H1 (cell line): ENCODE measurements around the gene TGFB2. TPM values are rescaled to one million over a fixed set of nuclear protein-coding genes. Genes with fewer than 3 reads are reported as not detected.

Source experiments
- CTCF ChIA-PET: fragments of 300-600 bp; sonication (Branson Sonifier 250); formaldehyde crosslinking; loops from one replicate; lab custom pipeline; 2021; ENCODE audit not compliant: partially characterized antibody; lab: Charles Lee
- POLR2A ChIA-PET: fragments of 300-600 bp; sonication (Branson Sonifier 250); formaldehyde crosslinking; loops from one replicate; lab custom pipeline; 2021; ENCODE audit warnings: inconsistent platforms; ENCODE audit not compliant: partially characterized antibody; lab: Charles Lee
- DNase-seq, 2 experiments: peaks; one replicate each; pipeline versions ENCODE4 v3.0.0 to v3.0.0-alpha.2; 2010 to 2022; ENCODE audit warnings: low spot score in 2 of 2, low read depth in 1 of 2, mixed read lengths in 1 of 2
- FAIRE-seq: peaks from 2 replicates; lab custom pipeline; 2011; peaks lifted over from hg19 to GRCh38; lab: Jason Lieb, UNC
- H2AFZ ChIP-seq: 2 replicates; pipeline ENCODE4 v1.8.1; 2012; ENCODE audit warnings: low read length, inconsistent platforms
- H2AK5ac ChIP-seq: 2 replicates; pipeline ENCODE4 v1.6.1; 2013; ENCODE audit warnings: low read depth, low read length
- H2BK120ac ChIP-seq: replicated peaks from 2 replicates; pipeline ENCODE3; 2013; ENCODE audit warnings: low read depth, low read length, inconsistent platforms
- H2BK12ac ChIP-seq: 2 replicates; pipeline ENCODE4 v1.6.1; 2013; ENCODE audit warnings: low read depth, low read length
- H2BK15ac ChIP-seq: 2 replicates; pipeline ENCODE4 v1.6.1; 2013; ENCODE audit warnings: low read length
- H2BK20ac ChIP-seq: 2 replicates; pipeline ENCODE4 v1.6.1; 2013; ENCODE audit warnings: low read length
- H2BK5ac ChIP-seq: 2 replicates; pipeline ENCODE4 v1.6.1; 2013; ENCODE audit warnings: low read depth, low read length
- H3K14ac ChIP-seq: 2 replicates; pipeline ENCODE4 v1.6.1; 2013; ENCODE audit warnings: inconsistent platforms; ENCODE audit not compliant: insufficient read length
- H3K18ac ChIP-seq: 2 replicates; pipeline ENCODE4 v1.6.1; 2013; ENCODE audit warnings: low read length; ENCODE audit errors: extremely low read depth
- H3K23ac ChIP-seq: 2 replicates; pipeline ENCODE4 v1.6.1; 2013; ENCODE audit warnings: inconsistent platforms; ENCODE audit not compliant: insufficient read length
- H3K23me2 ChIP-seq: 2 replicates; pipeline ENCODE4 v1.6.1; 2013; ENCODE audit warnings: low read depth, low read length
- H3K27ac ChIP-seq: 2 replicates; pipeline ENCODE4 v1.6.1; 2011; ENCODE audit warnings: low read depth, low read length, inconsistent platforms
- H3K27me3 ChIP-seq, 4 experiments: replicated peaks in 1 of 4; 1 replicate in 1 of 4; 2 replicates in 3 of 4; pipeline versions ENCODE4 v1.6.1 to v1.8.1; 2011 to 2013; ENCODE audit warnings: low read length in 3 of 4, mild to moderate bottlenecking in 3 of 4, inconsistent platforms in 2 of 4, mixed read lengths in 2 of 4, moderate library complexity in 1 of 4; ENCODE audit not compliant: control insufficient read depth in 3 of 4, insufficient read depth in 3 of 4; ENCODE audit errors: extremely low read depth in 1 of 4
- H3K36me3 ChIP-seq, 4 experiments: 2 replicates each; pipeline versions ENCODE4 v1.6.1 to v1.8.1; 2011 to 2013; ENCODE audit warnings: mild to moderate bottlenecking in 4 of 4, low read length in 3 of 4, moderate library complexity in 2 of 4, control low read depth in 1 of 4, inconsistent platforms in 1 of 4; ENCODE audit not compliant: insufficient read depth in 4 of 4, control insufficient read depth in 2 of 4
- H3K4ac ChIP-seq: replicated peaks from 2 replicates; pipeline ENCODE3; 2013; ENCODE audit warnings: low read length, low read depth, mixed read lengths, inconsistent platforms; ENCODE audit not compliant: insufficient read length
- H3K4me1 ChIP-seq, 4 experiments: replicated peaks in 1 of 4; 1 replicate in 1 of 4; 2 replicates in 3 of 4; pipeline versions ENCODE4 v1.6.1 to v1.8.1; 2011 to 2013; ENCODE audit warnings: low read length in 3 of 4, inconsistent platforms in 2 of 4, mixed read lengths in 1 of 4; ENCODE audit not compliant: insufficient read depth in 4 of 4, control insufficient read depth in 3 of 4
- H3K4me2 ChIP-seq, 2 experiments: 2 replicates each; pipeline versions ENCODE4 v1.6.1 to v1.8.1; 2011 to 2013; ENCODE audit warnings: low read depth in 2 of 2, low read length in 2 of 2, control low read depth in 1 of 2, inconsistent platforms in 1 of 2, mild to moderate bottlenecking in 1 of 2; ENCODE audit not compliant: insufficient read depth in 1 of 2
- H3K4me3 ChIP-seq, 4 experiments: fragments of 200-600, 300-600 bp in 1 of 4; sonication (generic), shearing (Covaris generic), sonication (Bioruptor Twin) in 1 of 4; 2 replicates each; pipeline versions ENCODE4 v1.5.1 to v1.8.1; 2011 to 2016; ENCODE audit warnings: low read length in 4 of 4, low read depth in 3 of 4, control low read depth in 2 of 4, inconsistent platforms in 2 of 4, mild to moderate bottlenecking in 2 of 4, mixed read lengths in 1 of 4, moderate library complexity in 1 of 4; ENCODE audit not compliant: insufficient read depth in 2 of 4; ENCODE audit errors: extremely low read depth in 1 of 4
- H3K56ac ChIP-seq: replicated peaks from 2 replicates; pipeline ENCODE3; 2013; ENCODE audit warnings: low read depth, mild to moderate bottlenecking, mixed read lengths, low read length, inconsistent platforms; ENCODE audit not compliant: insufficient read length
- H3K79me1 ChIP-seq: 2 replicates; pipeline ENCODE4 v1.6.1; 2013; ENCODE audit warnings: low read depth, low read length, control low read depth
- H3K79me2 ChIP-seq, 2 experiments: 2 replicates each; pipeline versions ENCODE4 v1.6.1 to v1.8.1; 2012 to 2013; ENCODE audit warnings: low read length in 2 of 2, mild to moderate bottlenecking in 2 of 2, inconsistent platforms in 1 of 2; ENCODE audit not compliant: insufficient read depth in 2 of 2, control insufficient read depth in 1 of 2
- H3K9ac ChIP-seq, 4 experiments: replicated peaks in 1 of 4; 1 replicate in 1 of 4; 2 replicates in 3 of 4; pipeline versions ENCODE4 v1.6.1 to v1.8.1; 2011 to 2013; ENCODE audit warnings: low read depth in 3 of 4, low read length in 3 of 4, control low read depth in 2 of 4, mild to moderate bottlenecking in 2 of 4, moderate library complexity in 2 of 4, inconsistent platforms in 1 of 4; ENCODE audit errors: extremely low read depth in 1 of 4
- H3K9me3 ChIP-seq, 2 experiments: 2 replicates each; pipeline versions ENCODE4 v1.6.1 to v1.8.1; 2012 to 2013; ENCODE audit warnings: mild to moderate bottlenecking in 2 of 2, moderate library complexity in 2 of 2, control low read depth in 1 of 2, inconsistent platforms in 1 of 2, low read depth in 1 of 2, low read length in 1 of 2, mixed read lengths in 1 of 2; ENCODE audit not compliant: insufficient read depth in 2 of 2
- H4K20me1 ChIP-seq, 2 experiments: replicated peaks in 1 of 2; 2 replicates each; pipeline versions ENCODE3 to v1.8.1; 2011 to 2013; ENCODE audit warnings: inconsistent platforms in 2 of 2, low read length in 2 of 2, mild to moderate bottlenecking in 1 of 2; ENCODE audit not compliant: insufficient read depth in 2 of 2, control insufficient read depth in 1 of 2
- H4K5ac ChIP-seq: 2 replicates; pipeline ENCODE4 v1.6.1; 2013; ENCODE audit warnings: low read length, low read depth, mixed read lengths, inconsistent platforms; ENCODE audit not compliant: insufficient read length
- H4K8ac ChIP-seq: 2 replicates; pipeline ENCODE4 v1.8.0; 2013; ENCODE audit warnings: mild to moderate bottlenecking, moderate library complexity, low read length, inconsistent platforms; ENCODE audit not compliant: insufficient read depth; ENCODE audit errors: extremely low read depth
- H4K91ac ChIP-seq: replicated peaks from 2 replicates; pipeline ENCODE3; 2013; ENCODE audit warnings: low read length, mixed read lengths, inconsistent platforms; ENCODE audit not compliant: insufficient read length
- CBX5 ChIP-seq: fragments of 300-800, 300-1000 bp; sonication (generic); IDR thresholded peaks from 2 replicates; pipeline ENCODE4 v1.7.1; 2016; ENCODE audit warnings: antibody characterized with exemption, low read length, low read depth
- CHD1 ChIP-seq: IDR thresholded peaks from 2 replicates; pipeline ENCODE4 v1.6.1; 2012; ENCODE audit warnings: low read depth, low read length, improper control_type of control experiment
- KDM4A ChIP-seq: IDR thresholded peaks from one replicate; pipeline ENCODE4 v1.7.1; 2012; ENCODE audit warnings: low read depth, mild to moderate bottlenecking, moderate library complexity, low read length, inconsistent platforms; ENCODE audit not compliant: severe bottlenecking
- RNF2 ChIP-seq: fragments of 200-900, 300-1000 bp; sonication (generic); IDR thresholded peaks from 2 replicates; pipeline ENCODE4 v1.7.1; 2016; ENCODE audit warnings: borderline replicate concordance, low read depth, mild to moderate bottlenecking, antibody characterized with exemption, low read length; ENCODE audit not compliant: poor library complexity, severe bottlenecking; ENCODE audit errors: missing control alignments
- TBP ChIP-seq: IDR thresholded peaks from 2 replicates; pipeline ENCODE4 v1.6.1; 2011; ENCODE audit warnings: low read depth, low read length, improper control_type of control experiment
- YY1 ChIP-seq: IDR thresholded peaks from 2 replicates; pipeline ENCODE4 v1.6.1; 2011; ENCODE audit warnings: low read depth, mild to moderate bottlenecking, low read length
- WGBS, 2 experiments: shearing (Covaris generic) in 1 of 2; methylation state at CpG; one replicate each; pipeline versions ENCODE4 v1.1.6 to v1.1.7; 2013 to 2015; ENCODE audit warnings: low lambda C conversion rate in 2 of 2, mixed read lengths in 2 of 2, inconsistent platforms in 1 of 2, low coverage in 1 of 2, missing lambda C conversion rate in 1 of 2; ENCODE audit not compliant: insufficient replicate concordance in 2 of 2, insufficient coverage in 1 of 2, insufficient read length in 1 of 2; ENCODE audit errors: extremely low coverage in 1 of 2, missing lambda C conversion rate in 1 of 2; 5-methylcytosine and 5-hydroxymethylcytosine counted together
- polyA plus RNA-seq, 7 experiments: library from polyadenylated mRNA; depleted of rRNA in 3 of 7; stranded (reverse) in 5 of 7; unstranded in 2 of 7; fragments of >200 nt in 5 of 7; fragments of 200-250 nt in 2 of 7; gene quantifications; 1 replicate in 5 of 7; 2 replicates in 1 of 7; 4 replicates in 1 of 7; pipeline versions ENCODE4 v1.2.1 to v1.2.3, GENCODE V29; 2011 to 2013; ENCODE audit warnings: missing spikeins in 2 of 7, mixed read lengths in 2 of 7
- total RNA-seq: library from RNA; stranded (reverse); fragmentation: NEBNext Ultra II Directional; extraction: Animal tissue kit (Norgen Biotek cat#: 25700); gene quantifications from 2 replicates; pipeline ENCODE4 v1.2.1, GENCODE V29; 2021

Gene TGFB2
- total and polyA plus RNA-seq, 2 of the 8 experiments (the other 6 are each of a cell fraction or from before 2014, with no cell fraction given) = 0.26 to 0.84 TPM

GRCh38 chr1:218322762-218323161 is 22.4 kb upstream of the TGFB2 start:
- Histone ChIP-seq H3K56ac (no peak overlapping the region), H3K27ac (no peak overlapping the region), H3K79me1 (no peaks in the 10 kb centered on the region), H3K9me3 (no peaks in the 10 kb centered on the region), H3K79me2 (peaks cover 0 to 4% of the 10 kb centered on the region in 2 experiments; a peak in 2 of 4 replicates), H3K4ac (no peak overlapping the region), H2BK15ac (no peak overlapping the region), H4K91ac (no peak overlapping the region), H3K4me2 (no peak overlapping the region), H3K23me2 (no peaks in the 10 kb centered on the region), H3K4me3 (no peak overlapping the region), H2BK120ac (no peak overlapping the region), H2AFZ (no peak overlapping the region), H4K8ac (no peak overlapping the region), H4K20me1 (no peaks in the 10 kb centered on the region), H4K5ac (no peak overlapping the region), H3K14ac (no peak overlapping the region), H3K18ac (no peak overlapping the region), H2BK12ac (no peak overlapping the region), H3K23ac (no peak overlapping the region), H3K9ac (no peak overlapping the region), H2BK20ac (no peak overlapping the region), H3K4me1 (no peaks in the 10 kb centered on the region), H2BK5ac (no peak overlapping the region), H2AK5ac (no peak overlapping the region), H3K36me3 (peaks cover 0 to 23% (median 8%) of the 10 kb centered on the region in 4 experiments; a peak in 5 of 8 replicates), H3K27me3 (no peaks in the 10 kb centered on the region)
- TF ChIP-seq KDM4A (no peak), TBP (no peak), CHD1 (no peak), CBX5 (no peak), YY1 (no peak), RNF2 (no peak)
- ChIA-PET CTCF (interaction anchor here (0.7 to 1.5 kb wide), 3 partner anchors 16 to 255 kb away, joined by 3 to 6 read pairs (median 3); no protein-coding TSS in a partner anchor), POLR2A (interaction anchor here (1.5 kb wide), 1 partner anchor 38 kb away, joined by 3 read pairs; the partner anchor contains the start of gene RRP15)
- FAIRE-seq = no peak
- no peak for DNase-seq
- whole genome bisulfite sequencing, 2 experiments = 87% methylated on average over 16 of the region's 17 CpGs; no CpG with 5 or more reads in 1 of the 2 experiments
